K562 (cell line): ENCODE measurements around the gene TEP1. TPM values are rescaled to one million over a fixed set of nuclear protein-coding genes. Genes with fewer than 3 reads are reported as not detected.

Source experiments
- ATAC-seq: fragments of 200-7000 bp; cut with Tn5 transposase; 3 replicates; pipeline ENCODE4 v1.9.1; 2020; ENCODE audit warnings: moderate library complexity
- BruUV-seq: library from RNA; stranded (reverse); fragments of 400-500 nt; replicated peaks from 2 replicates; lab custom pipeline; 2021; lab: Mats Ljungman, UMichigan
- CTCF ChIA-PET: fragments of 300-600 bp; formaldehyde crosslinking; extraction: SDS; loops from one replicate; lab custom pipeline; 2021; ENCODE audit warnings: low intra/inter-chr PET ratio; lab: Yijun Ruan, JAX
- POLR2A ChIA-PET: fragments of 300-600, 350-650 bp; sonication (Branson Sonifier 250); formaldehyde crosslinking; extraction: SDS; loops from one replicate; lab custom pipeline; 2021; ENCODE audit warnings: antibody characterized with exemption, inconsistent platforms; lab: Yijun Ruan, JAX
- DNase-seq, 4 experiments: peaks; one replicate each; pipeline versions ENCODE4 v3.0.0 to v3.0.0-alpha.2; 2011 to 2018; ENCODE audit warnings: low spot score in 3 of 4, mixed read lengths in 3 of 4; ENCODE audit errors: extremely low read depth in 1 of 4
- FAIRE-seq: peaks from 2 replicates; lab custom pipeline; 2011; peaks lifted over from hg19 to GRCh38; lab: Jason Lieb, UNC
- H2AFZ ChIP-seq: 2 replicates; pipeline ENCODE4 v1.6.0; 2011; ENCODE audit warnings: low read depth, low read length, control low read depth, inconsistent platforms
- H3K27ac ChIP-seq: fragments of 200-600 bp; 3 replicates; pipeline ENCODE4 v1.8.0; 2011; ENCODE audit warnings: low read depth, mild to moderate bottlenecking, control low read depth, inconsistent platforms, low read length, moderate library complexity, mixed read lengths; ENCODE audit errors: extremely low read depth
- H3K27me3 ChIP-seq, 2 experiments: fragments of 300-600 bp in 1 of 2; 2 replicates in 1 of 2; 3 replicates in 1 of 2; pipeline versions ENCODE4 v1.6.0 to v1.8.0; 2011; ENCODE audit warnings: inconsistent platforms in 2 of 2, low read length in 2 of 2, mild to moderate bottlenecking in 1 of 2, mixed read lengths in 1 of 2, moderate library complexity in 1 of 2; ENCODE audit not compliant: control insufficient read depth in 2 of 2, insufficient read depth in 2 of 2
- H3K36me3 ChIP-seq: fragments of 300-600 bp; 3 replicates; pipeline ENCODE4 v1.8.0; 2011; ENCODE audit warnings: mild to moderate bottlenecking, low read length, inconsistent platforms; ENCODE audit not compliant: control insufficient read depth, insufficient read depth
- H3K4me1 ChIP-seq, 2 experiments: fragments of 200-600 bp in 1 of 2; replicated peaks in 1 of 2; 2 replicates in 1 of 2; 3 replicates in 1 of 2; pipeline versions ENCODE4 v1.5.1 to v1.8.0; 2011; ENCODE audit warnings: inconsistent platforms in 2 of 2, low read length in 2 of 2, mild to moderate bottlenecking in 1 of 2, mixed read lengths in 1 of 2, moderate library complexity in 1 of 2; ENCODE audit not compliant: control insufficient read depth in 2 of 2, insufficient read depth in 2 of 2
- H3K4me2 ChIP-seq: 2 replicates; pipeline ENCODE4 v1.6.1; 2011; ENCODE audit warnings: low read length, control low read depth, inconsistent platforms, mixed read lengths; ENCODE audit not compliant: insufficient read depth
- H3K4me3 ChIP-seq: fragments of 200-600 bp; sonication (generic), shearing (Covaris generic); 2 replicates; pipeline ENCODE4 v1.5.1; 2016; ENCODE audit warnings: control low read depth, inconsistent platforms
- H3K79me2 ChIP-seq: fragments of 200-600 bp; 3 replicates; pipeline ENCODE4 v1.8.0; 2011; ENCODE audit warnings: low read length, inconsistent platforms; ENCODE audit not compliant: control insufficient read depth, insufficient read depth
- H3K9ac ChIP-seq, 2 experiments: 2 replicates each; pipeline versions ENCODE4 v1.6.0 to v1.6.1; 2011; ENCODE audit warnings: low read depth in 2 of 2, low read length in 2 of 2, control low read depth in 1 of 2, inconsistent platforms in 1 of 2, mild to moderate bottlenecking in 1 of 2, mixed read lengths in 1 of 2; ENCODE audit not compliant: insufficient read depth in 1 of 2
- H3K9me1 ChIP-seq: one replicate; pipeline ENCODE4 v1.6.0; 2011; ENCODE audit warnings: inconsistent platforms, mild to moderate bottlenecking, low read length, moderate library complexity; ENCODE audit not compliant: control insufficient read depth, insufficient read depth
- H3K9me3 ChIP-seq: replicated peaks from 2 replicates; pipeline ENCODE4 v1.5.1; 2011; ENCODE audit warnings: low read depth, low read length, inconsistent platforms; ENCODE audit not compliant: control insufficient read depth, insufficient read depth
- H4K20me1 ChIP-seq: replicated peaks from 2 replicates; pipeline ENCODE4 v1.6.1; 2011; ENCODE audit warnings: low read length, inconsistent platforms, mixed read lengths; ENCODE audit not compliant: control insufficient read depth, insufficient read depth
- NCOA2 ChIP-seq, 2 experiments: fragments of 450-650 bp; IDR thresholded peaks; 2 replicates each; pipeline ENCODE4 v1.6.1; 2018; ENCODE audit warnings: mild to moderate bottlenecking in 2 of 2, moderate library complexity in 1 of 2; ENCODE audit not compliant: partially characterized antibody in 2 of 2
- WGBS: fragments of 100-300 bp; shearing (Covaris generic); methylation state at CpG from one replicate; pipeline ENCODE4 v1.1.6; 2016; ENCODE audit warnings: low coverage, mixed read lengths; ENCODE audit not compliant: insufficient coverage; ENCODE audit errors: missing lambda C conversion rate; 5-methylcytosine and 5-hydroxymethylcytosine counted together
- in situ Hi-C: fragments of 300-500 bp; cut with MboI; formaldehyde crosslinking; loops from 4 replicates; pipeline ENCODE4 v1.15.0; 2018; ENCODE audit warnings: inconsistent platforms, mixed read lengths
- intact Hi-C: fragments of 100-400 bp; cut with micrococcal nuclease; formaldehyde crosslinking; loops from 2 replicates; pipeline ENCODE4 v1.14.2; 2022
- polyA plus RNA-seq, 8 experiments: library from polyadenylated mRNA; depleted of rRNA in 4 of 8; stranded (reverse) in 5 of 8; unstranded in 3 of 8; fragments of >200 nt; fragmentation: Nextera tagmentation in 2 of 8; fragmentation: Illumina TruSeq in 1 of 8; extraction: Ambion mirVana in 2 of 8; extraction: Trizol in 1 of 8; gene quantifications; 2 replicates each; pipeline versions ENCODE4 v1.2.1 to v1.2.3, GENCODE V29; 2011 to 2014; ENCODE audit warnings: inconsistent platforms in 1 of 8, missing spikeins in 1 of 8
- total RNA-seq, 7 experiments: library from RNA; depleted of rRNA in 6 of 7; stranded (reverse); fragments of >200 nt in 6 of 7; fragmentation: Illumina TruSeq in 2 of 7; extraction: Trizol in 2 of 7; gene quantifications; 2 replicates each; pipeline versions ENCODE4 v1.2.1 to v1.2.3, GENCODE V29; 2011 to 2021; ENCODE audit warnings: low replicate concordance in 1 of 7
- TF ChIP-seq, protein P1 (sequence below): fragments of 200-800 bp; sonication (Bioruptor generic); IDR thresholded peaks from 2 replicates; pipeline ENCODE4 v1.6.1; 2016; ENCODE audit warnings: missing genetic modification characterization, missing compliant biosample characterization

The TEP1 gene
- total and polyA plus RNA-seq, 9 of the 15 experiments (the other 6 are each of a cell fraction or from before 2014, with no cell fraction given) = 1.0 to 12.2 (median 7.1) TPM

- TF ChIP-seq, protein P1, sequence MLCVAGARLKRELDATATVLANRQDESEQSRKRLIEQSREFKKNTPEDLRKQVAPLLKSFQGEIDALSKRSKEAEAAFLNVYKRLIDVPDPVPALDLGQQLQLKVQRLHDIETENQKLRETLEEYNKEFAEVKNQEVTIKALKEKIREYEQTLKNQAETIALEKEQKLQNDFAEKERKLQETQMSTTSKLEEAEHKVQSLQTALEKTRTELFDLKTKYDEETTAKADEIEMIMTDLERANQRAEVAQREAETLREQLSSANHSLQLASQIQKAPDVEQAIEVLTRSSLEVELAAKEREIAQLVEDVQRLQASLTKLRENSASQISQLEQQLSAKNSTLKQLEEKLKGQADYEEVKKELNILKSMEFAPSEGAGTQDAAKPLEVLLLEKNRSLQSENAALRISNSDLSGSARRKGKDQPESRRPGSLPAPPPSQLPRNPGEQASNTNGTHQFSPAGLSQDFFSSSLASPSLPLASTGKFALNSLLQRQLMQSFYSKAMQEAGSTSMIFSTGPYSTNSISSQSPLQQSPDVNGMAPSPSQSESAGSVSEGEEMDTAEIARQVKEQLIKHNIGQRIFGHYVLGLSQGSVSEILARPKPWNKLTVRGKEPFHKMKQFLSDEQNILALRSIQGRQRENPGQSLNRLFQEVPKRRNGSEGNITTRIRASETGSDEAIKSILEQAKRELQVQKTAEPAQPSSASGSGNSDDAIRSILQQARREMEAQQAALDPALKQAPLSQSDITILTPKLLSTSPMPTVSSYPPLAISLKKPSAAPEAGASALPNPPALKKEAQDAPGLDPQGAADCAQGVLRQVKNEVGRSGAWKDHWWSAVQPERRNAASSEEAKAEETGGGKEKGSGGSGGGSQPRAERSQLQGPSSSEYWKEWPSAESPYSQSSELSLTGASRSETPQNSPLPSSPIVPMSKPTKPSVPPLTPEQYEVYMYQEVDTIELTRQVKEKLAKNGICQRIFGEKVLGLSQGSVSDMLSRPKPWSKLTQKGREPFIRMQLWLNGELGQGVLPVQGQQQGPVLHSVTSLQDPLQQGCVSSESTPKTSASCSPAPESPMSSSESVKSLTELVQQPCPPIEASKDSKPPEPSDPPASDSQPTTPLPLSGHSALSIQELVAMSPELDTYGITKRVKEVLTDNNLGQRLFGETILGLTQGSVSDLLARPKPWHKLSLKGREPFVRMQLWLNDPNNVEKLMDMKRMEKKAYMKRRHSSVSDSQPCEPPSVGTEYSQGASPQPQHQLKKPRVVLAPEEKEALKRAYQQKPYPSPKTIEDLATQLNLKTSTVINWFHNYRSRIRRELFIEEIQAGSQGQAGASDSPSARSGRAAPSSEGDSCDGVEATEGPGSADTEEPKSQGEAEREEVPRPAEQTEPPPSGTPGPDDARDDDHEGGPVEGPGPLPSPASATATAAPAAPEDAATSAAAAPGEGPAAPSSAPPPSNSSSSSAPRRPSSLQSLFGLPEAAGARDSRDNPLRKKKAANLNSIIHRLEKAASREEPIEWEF (CRISPR knock-in tag) = no peak
Observed at GRCh38 chr14:20347747-20348146, 65.6 kb downstream of the TEP1 start (continued).

DNA sequence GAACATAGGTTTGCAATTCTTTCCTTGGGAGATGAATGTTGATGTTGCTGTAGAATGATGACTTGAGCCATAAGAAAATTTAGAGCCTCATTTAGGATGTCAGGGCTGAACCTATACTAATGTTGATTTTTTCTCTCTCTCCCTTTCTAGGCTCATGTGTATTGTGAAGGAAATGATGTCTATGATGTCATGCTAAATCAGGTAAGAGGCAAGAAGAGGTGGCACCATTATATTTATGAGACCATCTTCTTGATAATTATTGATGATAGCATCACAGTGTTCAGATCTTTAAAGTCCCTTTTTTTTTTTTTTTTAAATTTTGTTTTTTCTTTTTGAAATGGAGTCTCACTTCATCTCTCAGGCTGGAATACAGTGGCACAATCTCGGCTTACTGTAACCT, 66.6 kb downstream of the TEP1 start:
- BruUV-seq = no TSS peak
- H3K79me2 ChIP-seq = peaks cover 16% of the 10 kb centered on the region
- H3K36me3 ChIP-seq = peaks cover 46% of the 10 kb centered on the region
- H4K20me1 ChIP-seq = no peaks in the 10 kb centered on the region
- no peak overlapping the region for H2AFZ ChIP-seq
- in situ Hi-C loops = no loop called here
- H3K27ac ChIP-seq = no peak overlapping the region
- H3K9me3 ChIP-seq = no peaks in the 10 kb centered on the region
- no peaks in the 10 kb centered on the region for H3K9me1 ChIP-seq
- H3K4me2 ChIP-seq = no peak overlapping the region
- no peaks in the 10 kb centered on the region; a peak in 1 of 5 replicates for H3K4me1 ChIP-seq
- no peak overlapping the region for H3K9ac ChIP-seq
- WGBS = no CpG with 5 or more reads among the region's 1 CpG
- CTCF ChIA-PET = no interaction called here
- DNase-seq = no peak
- FAIRE-seq = no peak
- POLR2A ChIA-PET = interaction anchor here (1.6 kb wide), 1 partner anchor 8 kb away, joined by 3 read pairs; no protein-coding TSS in a partner anchor
- TF ChIP-seq NCOA2 (IDR thresholded peaks at IDR 0.05; ENCODE audit: partially characterized antibody in 2 of 2) = no peak
- ATAC-seq = no peak
- intact Hi-C loops = no loop called here
- H3K27me3 ChIP-seq = no peaks in the 10 kb centered on the region
- no peak overlapping the region for H3K4me3 ChIP-seq
